Hindlimb muscle (tissue), 1 donor: Measurements from ENCODE around the gene GBF1. TPM values are rescaled to one million over a fixed set of nuclear protein-coding genes. Genes with fewer than 3 reads are reported as not detected.

Source experiments
- DNase-seq: peaks from one replicate; pipeline ENCODE4 v3.0.0-alpha.2; 2013
- polyA plus RNA-seq: library from polyadenylated mRNA; unstranded; fragments of 120-200 nt; gene quantifications from one replicate; pipeline ENCODE4 v1.2.1, GENCODE V29; 2013; ENCODE audit not compliant: insufficient read length

The GBF1 gene
- polyA plus RNA-seq, 1 donor = 56.2 TPM

GRCh38 chr10:102395400-102396316, 150.3 kb downstream of the GBF1 start, which contains the start of gene NFKB2:
Gene NFKB2, plus strand, starts transcription at chr10:102395705. Its CDS starts 255 bp downstream, at chr10:102395960.
- DNase-seq = peak; percentile 94

- DNase-seq = no peak
Measured at GRCh38 chr10:102396317-102396650, 151.0 kb downstream of the GBF1 start.

GRCh38 chr10:102396730-102397151, 151.4 kb downstream of the GBF1 start:
- DNase-seq = no peak

DNA sequence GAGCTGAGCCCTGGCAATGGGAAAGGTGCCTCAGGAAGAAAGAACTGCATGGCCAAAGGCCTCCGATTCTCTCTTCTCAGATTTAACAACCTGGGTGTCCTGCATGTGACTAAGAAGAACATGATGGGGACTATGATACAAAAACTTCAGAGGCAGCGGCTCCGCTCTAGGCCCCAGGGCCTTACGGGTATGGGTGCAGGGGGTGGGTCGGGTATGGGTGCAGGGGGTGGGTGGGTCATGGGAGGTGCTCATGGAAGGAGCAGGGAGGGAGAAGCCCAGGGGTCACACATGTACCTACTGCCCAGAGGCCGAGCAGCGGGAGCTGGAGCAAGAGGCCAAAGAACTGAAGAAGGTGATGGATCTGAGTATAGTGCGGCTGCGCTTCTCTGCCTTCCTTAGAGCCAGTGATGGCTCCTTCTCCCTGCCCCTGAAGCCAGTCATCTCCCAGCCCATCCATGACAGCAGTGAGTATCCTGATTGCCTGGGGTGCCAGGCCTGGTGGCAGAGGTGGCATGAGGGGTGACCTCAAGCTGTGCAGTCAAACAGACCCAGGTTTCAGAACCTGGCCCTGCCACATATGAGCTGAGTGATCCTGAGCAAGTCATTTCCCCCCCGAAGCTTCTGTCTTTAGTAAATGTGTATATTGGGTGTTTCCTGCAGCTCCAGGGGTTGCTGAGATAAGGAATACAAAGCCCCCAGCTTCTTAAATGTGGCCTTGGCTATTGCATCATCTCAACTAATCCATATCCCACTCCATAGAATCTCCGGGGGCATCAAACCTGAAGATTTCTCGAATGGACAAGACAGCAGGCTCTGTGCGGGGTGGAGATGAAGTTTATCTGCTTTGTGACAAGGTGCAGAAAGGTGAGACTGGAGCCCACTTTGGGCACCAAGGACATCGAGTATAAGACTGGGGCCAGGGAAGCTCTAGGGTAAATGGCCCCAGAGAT, 152.2 kb downstream of the GBF1 start:
- DNase-seq = no peak

DNA sequence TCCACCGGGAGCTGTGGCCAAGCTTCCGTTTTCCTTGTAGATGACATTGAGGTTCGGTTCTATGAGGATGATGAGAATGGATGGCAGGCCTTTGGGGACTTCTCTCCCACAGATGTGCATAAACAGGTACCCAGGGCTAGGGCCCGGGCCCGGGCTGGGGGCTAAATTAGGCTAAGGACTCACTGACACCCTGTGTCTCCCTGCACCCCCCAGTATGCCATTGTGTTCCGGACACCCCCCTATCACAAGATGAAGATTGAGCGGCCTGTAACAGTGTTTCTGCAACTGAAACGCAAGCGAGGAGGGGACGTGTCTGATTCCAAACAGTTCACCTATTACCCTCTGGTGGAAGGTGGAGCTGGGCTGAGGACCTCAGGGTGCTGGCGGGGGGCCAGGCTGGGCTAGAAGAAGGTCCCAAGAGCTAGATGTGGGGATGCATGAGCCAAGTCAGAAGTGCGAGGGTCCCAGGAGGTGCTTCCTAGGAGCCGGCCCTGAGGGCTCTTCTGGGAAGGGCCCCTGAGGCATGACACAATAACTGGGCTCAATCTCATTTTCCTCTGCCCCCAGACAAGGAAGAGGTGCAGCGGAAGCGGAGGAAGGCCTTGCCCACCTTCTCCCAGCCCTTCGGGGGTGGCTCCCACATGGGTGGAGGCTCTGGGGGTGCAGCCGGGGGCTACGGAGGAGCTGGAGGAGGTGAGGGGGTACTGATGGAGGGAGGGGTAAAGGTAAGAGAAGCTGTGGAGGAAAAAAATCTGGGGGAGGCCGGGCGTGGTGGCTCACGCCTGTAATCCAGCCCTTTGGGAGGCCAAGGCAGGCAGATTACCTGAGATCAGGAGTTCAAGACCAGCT, 153.1 kb downstream of the GBF1 start:
- DNase-seq = no peak

DNA sequence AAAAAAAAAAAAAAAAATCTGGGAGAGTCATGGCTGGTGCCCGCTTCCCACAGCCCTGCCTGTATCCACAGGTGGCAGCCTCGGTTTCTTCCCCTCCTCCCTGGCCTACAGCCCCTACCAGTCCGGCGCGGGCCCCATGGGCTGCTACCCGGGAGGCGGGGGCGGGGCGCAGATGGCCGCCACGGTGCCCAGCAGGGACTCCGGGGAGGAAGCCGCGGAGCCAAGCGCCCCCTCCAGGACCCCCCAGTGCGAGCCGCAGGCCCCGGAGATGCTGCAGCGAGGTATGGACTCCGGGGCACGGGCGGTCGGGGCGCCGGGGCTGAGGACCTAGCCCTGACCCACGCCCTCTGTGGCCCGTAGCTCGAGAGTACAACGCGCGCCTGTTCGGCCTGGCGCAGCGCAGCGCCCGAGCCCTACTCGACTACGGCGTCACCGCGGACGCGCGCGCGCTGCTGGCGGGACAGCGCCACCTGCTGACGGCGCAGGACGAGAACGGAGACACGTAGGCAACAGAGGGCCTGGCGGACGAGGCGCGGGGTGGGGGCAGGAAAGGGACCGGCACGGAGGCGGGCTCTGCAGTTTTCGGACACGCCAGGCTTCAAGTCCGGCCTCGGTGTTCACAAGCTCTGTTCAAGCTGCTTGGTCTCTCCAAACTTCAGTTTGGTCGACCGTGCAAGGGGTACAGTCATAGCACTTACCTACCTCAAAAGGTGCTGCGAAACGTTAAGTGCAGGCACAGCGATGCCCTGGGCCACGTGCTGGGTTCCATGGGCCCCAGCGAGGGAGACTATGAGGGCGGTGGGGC, 154.1 kb downstream of the GBF1 start:
- peak; percentile 93 for DNase-seq

DNA sequence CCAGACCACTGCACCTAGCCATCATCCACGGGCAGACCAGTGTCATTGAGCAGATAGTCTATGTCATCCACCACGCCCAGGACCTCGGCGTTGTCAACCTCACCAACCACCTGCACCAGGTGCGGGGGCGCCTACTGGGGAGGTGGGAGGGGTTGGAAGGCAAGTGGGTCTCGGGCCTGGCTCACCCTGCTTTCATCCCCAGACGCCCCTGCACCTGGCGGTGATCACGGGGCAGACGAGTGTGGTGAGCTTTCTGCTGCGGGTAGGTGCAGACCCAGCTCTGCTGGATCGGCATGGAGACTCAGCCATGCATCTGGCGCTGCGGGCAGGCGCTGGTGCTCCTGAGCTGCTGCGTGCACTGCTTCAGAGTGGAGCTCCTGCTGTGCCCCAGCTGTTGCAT, 154.7 kb downstream of the GBF1 start:
- DNase-seq = no peak

DNA sequence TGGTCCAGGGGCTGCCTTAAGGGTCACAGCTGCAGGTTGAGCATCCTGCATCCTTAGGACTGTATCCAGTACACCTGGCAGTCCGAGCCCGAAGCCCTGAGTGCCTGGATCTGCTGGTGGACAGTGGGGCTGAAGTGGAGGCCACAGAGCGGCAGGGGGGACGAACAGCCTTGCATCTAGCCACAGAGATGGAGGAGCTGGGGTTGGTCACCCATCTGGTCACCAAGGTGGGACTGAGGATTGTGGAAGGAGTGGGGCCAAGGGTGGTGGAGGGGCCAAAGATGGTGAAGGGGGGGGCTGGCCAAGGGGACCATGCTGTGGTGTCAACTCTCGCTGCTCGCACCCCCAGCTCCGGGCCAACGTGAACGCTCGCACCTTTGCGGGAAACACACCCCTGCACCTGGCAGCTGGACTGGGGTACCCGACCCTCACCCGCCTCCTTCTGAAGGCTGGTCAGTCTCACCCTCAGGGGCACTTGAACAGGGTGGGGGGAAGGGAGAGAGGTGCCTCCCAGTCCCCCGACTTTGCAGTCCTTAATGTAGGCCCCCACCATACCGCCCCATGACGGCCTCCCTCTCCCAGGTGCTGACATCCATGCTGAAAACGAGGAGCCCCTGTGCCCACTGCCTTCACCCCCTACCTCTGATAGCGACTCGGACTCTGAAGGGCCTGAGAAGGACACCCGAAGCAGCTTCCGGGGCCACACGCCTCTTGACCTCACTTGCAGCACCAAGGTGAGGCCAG, 155.4 kb downstream of the GBF1 start:
- no peak for DNase-seq

DNA sequence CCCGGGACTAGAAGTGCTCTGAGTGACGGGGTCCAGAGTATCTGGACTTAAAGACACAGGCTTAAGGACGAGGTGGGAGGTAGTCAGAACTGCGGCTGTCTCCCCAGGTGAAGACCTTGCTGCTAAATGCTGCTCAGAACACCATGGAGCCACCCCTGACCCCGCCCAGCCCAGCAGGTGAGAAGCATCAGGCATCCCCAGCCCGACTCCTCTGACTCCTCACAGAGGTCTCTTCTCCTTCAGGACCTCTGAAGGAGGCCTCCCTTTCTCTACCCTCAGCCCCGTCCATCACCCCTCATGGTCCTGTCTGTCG, 156.0 kb downstream of the GBF1 start:
- DNase-seq = no peak

GRCh38 chr10:102401735-102402511, 156.6 kb downstream of the GBF1 start:
- no peak for DNase-seq

DNA sequence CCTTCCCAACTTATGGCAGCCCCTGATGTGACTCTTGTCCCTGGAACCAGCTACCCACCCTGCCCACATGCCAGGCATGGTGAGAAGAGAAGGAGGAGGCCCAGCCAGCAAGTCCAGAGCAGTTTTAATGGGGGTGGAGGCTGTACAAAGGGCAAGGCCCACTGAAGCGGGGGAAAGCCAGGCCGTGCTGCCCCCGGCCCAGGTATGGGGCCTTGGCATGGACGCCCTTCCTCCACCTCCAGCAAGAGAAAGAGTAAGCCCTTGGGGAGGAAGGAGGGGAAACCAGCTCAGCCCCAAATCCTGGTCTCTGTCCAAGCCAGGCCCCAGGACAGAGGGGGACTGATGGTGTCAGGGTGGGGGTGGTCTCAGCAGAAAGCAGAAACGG, 157.2 kb downstream of the GBF1 start:
- no peak for DNase-seq

DNA sequence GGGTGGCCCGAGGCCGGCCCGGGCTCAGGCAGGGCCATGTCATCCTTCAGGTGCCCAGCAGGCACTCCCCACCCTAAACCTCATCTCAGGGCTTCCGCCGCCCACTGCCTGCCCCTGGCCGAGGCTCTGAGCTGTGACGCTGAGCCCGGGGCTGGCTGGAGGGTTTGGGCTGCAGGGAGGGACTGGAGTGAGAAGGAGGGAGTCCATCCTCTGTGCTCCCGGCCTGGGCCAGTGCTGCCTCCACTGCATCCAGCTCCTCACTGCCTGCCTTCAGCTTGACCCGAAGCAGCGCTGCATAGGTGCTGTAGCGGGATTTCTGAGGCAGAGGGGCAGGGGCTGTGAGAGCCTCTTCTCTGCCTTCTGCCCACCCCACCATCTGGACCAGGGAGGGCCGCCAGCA, 157.8 kb downstream of the GBF1 start:
- DNase-seq = no peak

DNA sequence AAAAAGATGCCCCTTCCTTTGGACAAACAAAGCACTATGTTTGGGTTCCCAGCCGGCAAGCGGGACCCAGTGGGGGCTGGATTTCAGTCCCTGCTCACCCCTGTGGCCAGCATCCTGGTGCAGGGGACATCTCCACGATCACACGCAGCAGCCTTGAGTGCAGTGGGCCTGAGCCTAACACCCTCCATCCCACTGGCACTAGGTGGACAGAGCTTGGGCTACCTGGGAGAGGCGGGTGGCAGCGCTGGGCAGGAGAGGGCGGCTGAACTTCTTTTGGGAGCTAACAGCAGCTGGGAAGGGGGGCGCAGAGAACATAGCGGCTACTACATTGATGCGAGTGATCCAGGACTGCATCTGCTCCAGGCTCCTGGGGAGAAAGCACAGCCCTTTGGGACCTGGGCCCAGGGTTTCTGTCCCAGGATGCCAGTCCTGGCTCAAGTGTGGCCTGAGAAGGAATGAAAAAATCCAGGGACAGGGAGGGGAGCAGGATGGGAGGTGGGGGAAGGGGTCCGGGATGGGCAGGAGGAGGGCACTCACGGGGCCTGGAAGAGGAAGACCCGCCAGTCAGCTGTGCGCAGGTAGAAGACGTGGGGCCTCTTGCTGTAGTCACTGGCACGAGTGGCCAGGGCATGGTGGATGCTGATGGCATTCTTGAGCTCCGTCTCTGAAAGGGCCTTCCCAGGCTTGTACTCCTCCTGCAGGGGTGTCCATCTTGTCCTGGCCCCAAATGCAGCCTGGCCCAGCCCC, 159.2 kb downstream of the GBF1 start:
- DNase-seq = no peak

DNA sequence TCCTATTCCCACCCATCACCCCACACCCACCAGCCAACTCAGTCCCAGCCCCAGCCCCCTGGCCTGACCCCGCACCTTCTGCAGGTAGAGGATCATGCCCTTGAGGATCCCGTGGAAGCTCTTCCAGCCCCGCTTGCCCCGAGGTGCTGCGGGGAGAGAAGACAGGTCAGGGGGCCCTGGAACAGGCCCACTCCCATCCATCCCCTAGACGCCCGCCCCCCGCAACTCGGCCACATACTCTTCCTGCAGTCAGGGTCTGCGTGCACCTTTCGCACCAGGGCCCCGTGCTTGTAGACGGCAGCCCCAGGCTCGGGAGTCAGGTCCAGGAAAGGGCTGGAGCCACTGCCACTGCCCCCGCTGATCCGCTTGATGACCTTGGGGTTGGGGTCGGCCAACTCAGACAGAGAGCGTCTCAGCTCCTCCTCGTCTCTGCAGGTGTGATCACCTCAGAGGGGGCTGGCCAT, 159.8 kb downstream of the GBF1 start:
- DNase-seq = no peak

GRCh38 chr10:102405632-102406031, 160.3 kb downstream of the GBF1 start:
- DNase-seq = no peak

DNA sequence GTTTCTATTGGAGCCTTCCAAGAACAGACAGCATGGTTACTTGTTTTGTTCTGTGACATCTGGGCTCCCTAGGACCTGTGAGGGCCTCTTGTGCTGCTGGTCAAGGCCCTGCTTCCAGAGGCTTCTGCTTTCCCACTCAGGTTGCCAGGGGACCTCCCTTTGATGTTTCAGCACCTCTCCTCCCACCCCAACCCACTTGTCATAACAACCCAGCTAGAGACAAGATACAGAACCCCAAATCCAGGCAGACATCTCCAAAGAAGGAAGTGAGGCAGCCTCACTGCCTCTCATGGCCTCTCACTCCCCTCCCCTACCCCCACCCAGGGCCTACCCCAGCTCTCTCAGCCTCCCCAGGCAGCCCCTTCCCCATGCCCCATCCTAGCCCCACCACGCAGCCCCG, 161.5 kb downstream of the GBF1 start:
- no peak for DNase-seq

- no peak for DNase-seq
Measured at GRCh38 chr10:102407425-102408130, 162.2 kb downstream of the GBF1 start.

- DNase-seq = no peak
Measured at GRCh38 chr10:102408131-102408727, 162.9 kb downstream of the GBF1 start.
